Measurements from ENCODE around the gene LMOD3. TPM values are rescaled to one million over a fixed set of nuclear protein-coding genes. Genes with fewer than 3 reads are reported as not detected.

The LMOD3 gene
- total and polyA plus RNA-seq, 2 of the 4 experiments (the other 2 are of a cell fraction) = not detected

GRCh38 chr3:69115731-69116130, 6.7 kb downstream of the LMOD3 start:
- POLR2A ChIA-PET (ENCODE audit: unreplicated experiment) = no interaction called here
- H3K4me2 ChIP-seq (ENCODE audit: low read depth, low read length) = no peak overlapping the region
- ATAC-seq (ENCODE audit: low read depth) = peak; percentile 62; the same call in 1 of the 2 replicates

More at GRCh38 chr3:69115731-69116130, 6.7 kb downstream of the LMOD3 start:
- H3K23ac ChIP-seq (ENCODE audit: low read depth, low read length) = no peak overlapping the region
- no TSS peak for BruUV-seq (replicated peaks)
- no peak overlapping the region for H3K27ac ChIP-seq (ENCODE audit: insufficient read depth, low read length)
- H4K8ac ChIP-seq (ENCODE audit: low read depth in 2 of 2, low read length in 2 of 2) = no peak overlapping the region
- 0 out of 2 replicates have a peak, but pooled peaks cover 2% of the 10 kb centered on the region for H3K27me3 ChIP-seq (ENCODE audit: control insufficient read depth, insufficient read depth, low read length)
- intact Hi-C loops (cut with micrococcal nuclease) = no loop called here
- H2AFZ ChIP-seq (replicated peaks; ENCODE audit: low read length, poor library complexity) = no peak overlapping the region
- dilution Hi-C loops (cut with HindIII; ENCODE audit: low sequenced_read_pairs, unreplicated experiment) = no loop called here
- H4K91ac ChIP-seq (ENCODE audit: insufficient read depth, low read depth, low read length) = no peak overlapping the region
- no peak overlapping the region for H3K14ac ChIP-seq (replicated peaks; ENCODE audit: low read depth, low read length)
- no peak overlapping the region for H3K4ac ChIP-seq (ENCODE audit: low read depth, low read length)
- H2BK5ac ChIP-seq (ENCODE audit: low read depth, low read length, poor library complexity, severe bottlenecking) = no peak overlapping the region
- WGBS, 2 experiments (ENCODE audit: extremely low coverage in 2 of 2, insufficient read length in 1 of 2) = no CpG with 5 or more reads among the region's 2 CpGs
- no peak overlapping the region for H2BK20ac ChIP-seq (ENCODE audit: low read depth, low read length)
- H3K18ac ChIP-seq (ENCODE audit: low read depth, low read length) = no peak overlapping the region
- TF ChIP-seq BHLHE40 (IDR thresholded peaks at IDR 0.05; ENCODE audit: low read depth, low read length) (peak; percentile 64; the same call in 1 of the 2 replicates), CEBPB (IDR thresholded peaks at IDR 0.05; ENCODE audit: low read depth, low read length) (peak; percentile 35; the same call in 1 of the 2 replicates), USF2 (IDR thresholded peaks at IDR 0.05; ENCODE audit: low read depth, low read length) (peak; percentile 44; the same call in 1 of the 2 replicates), NFE2L2 (IDR thresholded peaks at IDR 0.05; ENCODE audit: low read depth, low read length) (no peak)
- no peak overlapping the region for H2BK120ac ChIP-seq (ENCODE audit: low read depth, low read length)
- no peaks in the 10 kb centered on the region for H4K20me1 ChIP-seq (ENCODE audit: insufficient read depth, low read length)
- H3K56ac ChIP-seq (ENCODE audit: extremely low read depth, insufficient read depth, low read length) = no peak overlapping the region
- no peak overlapping the region for H3K9ac ChIP-seq (ENCODE audit: low read depth, low read length)
- no peak overlapping the region for H3K4me3 ChIP-seq (ENCODE audit: insufficient read depth, low read depth, low read length)
- no peaks in the 10 kb centered on the region for H3K9me1 ChIP-seq (ENCODE audit: insufficient read depth, low read length)
- H4K5ac ChIP-seq (ENCODE audit: low read depth, low read length) = no peak overlapping the region
- CTCF ChIA-PET = interaction anchor here (0.6 to 1.1 kb wide), 2 partner anchors 34 to 190 kb away, joined by 3 to 4 read pairs; no protein-coding TSS in a partner anchor
- no peak overlapping the region for H2AK9ac ChIP-seq (replicated peaks; ENCODE audit: low read depth, low read length, poor library complexity)
- H2BK15ac ChIP-seq (ENCODE audit: low read depth, low read length) = no peak overlapping the region
- in situ Hi-C loops (cut with MboI; ENCODE audit: low sequenced_read_pairs) = no loop called here
- H3K36me3 ChIP-seq (ENCODE audit: control insufficient read depth, insufficient read depth, low read length) = no peaks in the 10 kb centered on the region
- no peaks in the 10 kb centered on the region for H3K79me1 ChIP-seq (ENCODE audit: low read depth in 1 of 2, low read length in 2 of 2)
- H2AK5ac ChIP-seq (ENCODE audit: low read depth, low read length) = no peak overlapping the region
- DNase-seq = peak; percentile 78
- no peaks in the 10 kb centered on the region for H3K4me1 ChIP-seq (ENCODE audit: control insufficient read depth, insufficient read depth, low read length)
- no peaks in the 10 kb centered on the region for H3K9me3 ChIP-seq (ENCODE audit: control insufficient read depth, insufficient read depth, low read length)
